NCI-H1930 (cell line): Measurements from ENCODE around the gene POU2AF1.
A peak's percentile ranks its signal among the peaks of the same experiment; 100 is the strongest.
"Not testable (repeated sequence)": the region's sequence is repeated elsewhere in the genome, so short reads cannot be mapped to it uniquely, and the experiment has no call there.

ENCODE experiments used
- DNase-seq, 2 experiments: peaks; one replicate each; lab custom pipeline; 2025; lab: John Stamatoyannopoulos, UW

The POU2AF1 gene

GRCh38 chr11:111344032-111344431 lies 35.0 kb downstream of the POU2AF1 start:
- DNase-seq, result no peak

GRCh38 chr11:111342329-111342728 lies 36.7 kb downstream of the POU2AF1 start:
- peak in 1 of 2 experiments; percentile 9 for DNase-seq

GRCh38 chr11:111339758-111340388 lies 39.2 kb downstream of the POU2AF1 start:
- DNase-seq, result no peak

DNA sequence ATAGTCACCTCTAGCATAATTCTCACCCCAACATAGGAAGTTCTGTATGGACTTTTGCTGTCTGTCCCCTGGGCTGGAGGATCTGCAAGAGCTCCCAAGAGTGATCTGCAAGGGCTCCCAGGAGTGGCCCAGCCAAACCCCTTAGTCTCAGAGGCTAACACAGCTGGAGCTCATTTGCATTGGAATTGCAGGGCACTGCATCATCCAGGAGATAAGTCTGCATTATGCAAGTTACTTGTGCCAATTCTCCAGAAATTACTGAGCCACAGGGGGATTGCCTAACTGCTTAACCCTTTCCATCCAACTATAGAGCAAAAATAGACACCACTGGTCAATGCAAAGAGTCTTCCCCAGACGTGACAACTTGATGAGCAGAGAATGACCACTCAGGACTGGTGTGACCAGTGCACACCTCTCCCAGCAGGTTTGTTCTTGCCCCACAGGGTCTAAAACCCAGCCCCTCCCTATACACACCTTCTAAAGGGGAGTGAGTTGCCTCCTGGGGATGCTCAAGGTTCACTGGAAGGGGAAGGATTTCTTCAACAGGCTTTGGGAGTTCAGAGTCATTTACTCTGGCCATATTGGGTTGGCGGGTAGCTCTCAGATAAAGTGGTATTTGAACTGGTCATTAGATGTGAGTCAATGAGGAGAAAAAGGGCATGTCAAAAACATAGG lies 42.4 kb downstream of the POU2AF1 start:
- no peak for DNase-seq

DNA sequence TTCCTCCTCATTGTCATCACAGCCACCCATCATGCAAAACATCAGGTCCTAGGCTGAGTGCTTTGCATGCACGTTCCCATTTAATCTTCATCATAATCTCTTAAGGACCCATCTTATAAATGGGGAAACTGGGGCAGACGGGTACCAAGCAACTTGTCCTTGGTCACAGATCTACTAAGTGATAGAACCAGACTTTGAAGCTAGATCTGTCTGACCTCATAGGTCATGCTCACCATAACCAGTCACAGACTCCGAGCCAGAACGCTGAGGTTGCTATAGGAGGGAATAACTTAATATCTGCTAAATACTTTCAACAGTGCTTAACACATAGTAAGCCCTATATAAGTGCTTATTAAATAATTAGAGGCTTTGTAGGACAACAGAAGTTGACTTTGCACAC lies 43.0 kb downstream of the POU2AF1 start:
- DNase-seq, result no peak

GRCh38 chr11:111335549-111335948 lies 43.5 kb downstream of the POU2AF1 start:
- DNase-seq, result no peak

DNA sequence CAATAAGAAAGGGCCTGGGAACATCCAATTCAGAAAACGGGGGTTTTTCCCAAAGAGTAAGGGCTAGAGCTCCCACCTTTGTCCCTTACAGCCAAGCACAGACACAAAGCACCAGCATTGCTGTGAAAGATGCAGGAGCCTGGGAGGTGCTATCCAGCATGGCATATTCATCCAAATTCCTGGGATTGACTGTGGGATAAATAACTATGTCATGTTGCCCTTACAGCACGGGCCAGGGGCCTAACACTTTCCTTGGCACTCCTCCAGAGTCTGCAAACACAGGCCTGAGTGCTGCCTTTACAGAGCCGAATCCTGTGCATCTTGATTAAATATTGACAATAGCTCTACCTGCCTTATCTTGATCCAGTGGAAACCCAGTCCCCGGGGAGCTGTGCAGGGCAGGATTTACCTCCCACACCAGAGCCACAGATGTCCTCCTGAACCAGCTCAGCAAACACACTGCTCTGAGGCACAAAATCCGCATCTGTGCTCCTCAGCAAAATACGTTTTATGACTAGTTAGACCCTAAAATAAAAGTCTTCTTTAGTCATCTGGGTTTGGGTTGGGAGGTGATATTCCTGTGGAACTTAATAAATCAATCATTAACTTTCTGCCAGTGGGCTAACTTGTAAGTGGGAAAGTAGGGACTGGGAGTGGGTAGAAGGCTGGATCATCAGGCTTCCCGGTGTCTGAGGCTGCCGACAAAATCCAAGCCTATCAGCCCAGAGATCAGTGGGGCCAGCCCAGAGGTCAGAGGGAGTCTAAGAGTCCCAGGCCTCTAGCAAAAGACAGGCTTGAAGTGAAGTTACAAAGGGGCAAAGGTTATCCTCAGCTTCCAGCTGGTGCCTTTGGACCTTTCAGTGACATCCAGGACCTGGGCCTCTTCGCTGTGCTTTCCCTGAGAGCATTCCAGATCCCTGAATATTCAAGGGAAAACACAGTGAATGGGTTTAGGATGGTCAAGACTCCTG lies 44.3 kb downstream of the POU2AF1 start:
- DNase-seq, result peak in 1 of 2 experiments; percentile 37

- DNase-seq, result no peak
These were observed 47.2 kb downstream of the POU2AF1 start for GRCh38 chr11:111331711-111332479.

GRCh38 chr11:111330234-111330893 lies 48.7 kb downstream of the POU2AF1 start:
- DNase-seq, result no peak

DNA sequence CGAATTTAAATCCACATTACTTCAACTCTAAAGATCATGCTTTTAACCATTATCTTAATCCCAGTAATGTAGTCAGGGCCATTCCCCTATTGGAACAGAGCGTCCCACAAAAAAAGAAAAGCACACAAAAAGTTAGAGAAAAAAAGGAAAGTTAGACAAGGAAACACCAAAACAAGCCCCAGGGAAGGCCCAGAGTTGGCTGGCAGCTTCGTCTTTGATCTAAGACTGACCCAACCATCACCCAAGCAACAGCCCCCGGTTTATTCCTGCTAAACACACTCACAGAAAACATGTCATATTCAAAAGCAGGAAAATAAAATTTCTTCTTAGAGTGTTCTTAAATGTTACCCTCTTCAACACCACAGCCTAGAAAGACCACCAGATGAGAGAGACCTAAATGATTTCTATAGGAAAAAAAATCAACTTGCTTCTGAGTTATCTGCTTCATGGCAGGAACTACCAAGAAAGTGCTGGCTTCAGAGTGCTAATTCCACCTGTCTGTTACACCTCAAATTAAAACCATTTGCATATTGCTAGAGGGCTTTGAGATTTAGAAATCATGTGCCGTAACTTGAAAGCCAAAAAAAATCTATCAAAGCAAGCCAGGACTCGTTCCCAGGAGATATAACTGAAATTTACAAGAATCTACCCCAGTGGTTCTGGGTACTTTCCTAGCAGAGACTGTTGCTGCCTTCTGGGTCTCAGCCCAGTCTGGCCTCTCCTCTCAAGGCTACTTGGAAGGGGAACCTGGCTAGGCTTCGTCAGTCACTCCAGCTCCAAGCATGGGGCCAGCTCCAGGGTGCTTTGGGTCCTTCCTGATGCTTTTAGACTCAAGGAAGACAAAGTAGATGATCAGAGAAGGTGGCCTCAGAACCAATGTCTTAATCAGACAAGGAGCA lies 49.5 kb downstream of the POU2AF1 start:
- DNase-seq, result no peak

- no peak for DNase-seq
These were observed 51.0 kb downstream of the POU2AF1 start for GRCh38 chr11:111327908-111328624.

DNA sequence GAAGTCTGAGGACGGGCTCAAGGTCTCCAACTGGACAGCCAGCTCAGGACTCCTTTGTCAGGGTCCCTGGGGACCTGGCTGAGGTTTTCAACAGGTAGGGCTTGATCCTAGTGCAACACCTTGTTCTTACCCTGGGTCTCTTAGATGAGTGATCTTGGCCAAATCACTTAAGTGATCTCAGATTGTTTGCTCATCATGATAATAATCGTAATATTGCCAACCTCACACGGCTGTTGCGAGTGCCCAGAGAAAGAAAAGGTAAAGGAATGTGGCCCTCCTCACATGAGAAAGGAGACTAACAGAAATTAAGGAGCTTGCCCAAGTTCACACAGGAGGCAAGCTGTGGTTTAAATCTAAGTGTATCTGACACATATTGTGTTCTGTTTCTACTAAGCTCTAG lies 52.3 kb downstream of the POU2AF1 start:
- no peak for DNase-seq

- no peak for DNase-seq
These were observed 53.8 kb downstream of the POU2AF1 start for GRCh38 chr11:111325259-111325658.

DNA sequence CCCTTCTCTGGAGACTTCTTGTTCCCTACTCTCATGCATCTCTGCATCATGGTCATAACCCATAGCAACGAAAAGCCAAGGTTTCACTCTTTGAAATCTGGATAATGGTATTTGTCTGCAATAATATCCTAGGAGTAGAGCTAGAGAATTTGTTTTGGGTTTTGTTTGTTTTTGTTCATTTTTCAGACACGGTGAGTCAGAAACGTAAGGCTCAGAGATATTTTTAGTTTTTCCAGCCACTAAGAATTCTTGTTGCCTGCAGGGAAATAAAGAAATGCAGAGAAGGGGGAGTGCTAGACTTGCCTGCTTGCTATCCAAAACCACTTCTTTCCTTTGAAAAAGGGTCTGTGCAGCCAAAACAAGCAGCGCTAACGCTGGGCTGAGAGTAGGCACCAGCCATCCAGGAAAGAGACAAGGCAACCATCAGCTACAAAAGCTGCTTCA lies 54.8 kb downstream of the POU2AF1 start:
- no peak for DNase-seq

- DNase-seq, result no peak
These were observed 56.5 kb downstream of the POU2AF1 start for GRCh38 chr11:111322534-111322933.

DNA sequence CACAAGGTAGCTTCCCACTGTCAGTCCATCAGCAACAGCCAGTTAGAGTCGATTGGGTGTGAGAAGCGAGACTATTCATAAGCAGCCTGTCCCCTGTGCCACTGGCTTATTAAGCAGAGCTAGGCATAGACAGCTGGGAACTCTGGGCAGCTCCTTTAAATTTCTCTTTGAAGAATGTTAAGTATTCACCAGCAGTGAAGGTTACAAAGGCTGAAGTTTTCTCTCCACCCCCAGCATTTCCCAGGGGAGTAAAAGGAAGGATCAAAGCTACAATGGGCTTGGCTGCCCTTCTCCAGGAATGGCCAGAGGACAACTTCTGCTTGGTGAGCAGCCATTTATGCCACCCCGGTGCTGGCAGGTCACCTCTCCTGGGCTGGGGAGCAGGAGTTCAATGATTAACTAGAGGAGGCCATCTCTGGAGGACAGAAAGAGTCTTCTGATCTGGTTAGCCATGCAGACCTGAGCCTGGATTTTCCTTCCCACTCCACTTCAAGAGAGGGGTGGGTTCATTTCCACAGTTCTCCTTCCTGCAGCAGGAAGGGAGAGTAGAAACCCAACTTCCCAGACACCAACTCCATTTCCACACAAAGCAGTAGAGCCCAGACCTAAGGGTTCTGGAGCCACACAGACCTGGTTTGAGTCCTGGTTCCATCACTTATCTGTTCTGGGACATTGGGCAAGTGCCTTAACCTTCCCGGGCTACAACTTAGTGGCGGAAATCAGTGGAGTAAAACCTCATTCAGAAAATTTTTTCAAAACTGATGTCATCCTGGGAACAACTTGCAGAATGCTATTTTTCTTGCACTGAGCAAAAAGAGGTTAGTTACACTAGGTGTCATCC lies 58.1 kb downstream of the POU2AF1 start:
- DNase-seq, result no peak

- not testable (repeated sequence) for DNase-seq
These were observed 58.9 kb downstream of the POU2AF1 start for GRCh38 chr11:111320199-111320598.

GRCh38 chr11:111319296-111319695 lies 59.8 kb downstream of the POU2AF1 start:
- DNase-seq, result no peak

DNA sequence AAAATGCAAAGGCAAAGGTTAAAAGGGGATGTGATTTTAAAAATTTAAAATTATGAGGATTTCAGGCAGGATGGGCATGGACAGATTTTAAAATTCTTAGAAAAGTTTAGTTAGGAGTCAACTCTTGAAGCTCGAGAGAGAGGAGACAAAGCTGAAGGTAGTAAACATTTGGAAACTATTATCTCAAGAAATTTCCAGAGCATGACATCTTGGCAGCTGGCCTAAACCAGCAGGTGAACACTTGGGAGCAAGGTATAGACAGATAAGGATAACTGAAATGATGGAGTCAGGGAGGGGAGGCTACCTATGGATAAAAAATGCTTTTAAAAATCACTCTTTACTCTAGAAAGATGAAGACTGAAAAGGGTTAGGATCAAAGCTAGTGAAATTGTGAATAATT lies 67.0 kb downstream of the POU2AF1 start:
- no peak for DNase-seq
